ENCODE results near the gene LMAN1L.

The LMAN1L gene

GRCh38 chr15:74865316-74865715 lies 52.7 kb downstream of the LMAN1L start:
- Histone ChIP-seq H3K9ac (ENCODE audit: insufficient read length, low read depth) (no peak overlapping the region), H3K27me3 (ENCODE audit: insufficient read depth, insufficient read length) (no peaks in the 10 kb centered on the region), H3K4me1 (ENCODE audit: insufficient read depth, insufficient read length) (peaks cover 2% of the 10 kb centered on the region), H3K9me3 (ENCODE audit: insufficient read depth, low read length) (peaks cover 16% of the 10 kb centered on the region), H3K4me3 (ENCODE audit: insufficient read length, low read depth) (no peak overlapping the region), H3K36me3 (ENCODE audit: insufficient read depth, insufficient read length, low read length) (peaks cover 17% of the 10 kb centered on the region)
- no peak for DNase-seq (ENCODE audit: low read depth, low spot score)
- TF ChIP-seq SUZ12 (IDR thresholded peaks at IDR 0.05; ENCODE audit: extremely low read depth, insufficient read depth, insufficient read length), result no peak
- no peak for TF ChIP-seq YY1 (IDR thresholded peaks at IDR 0.05; ENCODE audit: insufficient read depth, insufficient read length)
- no peak for TF ChIP-seq ZNF274 (IDR thresholded peaks at IDR 0.05; ENCODE audit: low read depth, low read length)

GRCh38 chr15:74866090-74866489 lies 53.5 kb downstream of the LMAN1L start:
- DNase-seq (ENCODE audit: low read depth, low spot score), result no peak
- no peak for TF ChIP-seq SUZ12 (IDR thresholded peaks at IDR 0.05; ENCODE audit: extremely low read depth, insufficient read depth, insufficient read length)
- TF ChIP-seq ZNF274 (IDR thresholded peaks at IDR 0.05; ENCODE audit: low read depth, low read length), result no peak
- no peak for TF ChIP-seq YY1 (IDR thresholded peaks at IDR 0.05; ENCODE audit: insufficient read depth, insufficient read length)
- H3K4me1 ChIP-seq (ENCODE audit: insufficient read depth, insufficient read length), result peaks cover 2% of the 10 kb centered on the region
- H3K4me3 ChIP-seq (ENCODE audit: insufficient read length, low read depth), result no peak overlapping the region
- H3K9me3 ChIP-seq (ENCODE audit: insufficient read depth, low read length), result peaks cover 16% of the 10 kb centered on the region
- H3K36me3 ChIP-seq (ENCODE audit: insufficient read depth, insufficient read length, low read length), result peaks cover 17% of the 10 kb centered on the region
- H3K27me3 ChIP-seq (ENCODE audit: insufficient read depth, insufficient read length), result no peaks in the 10 kb centered on the region
- H3K9ac ChIP-seq (ENCODE audit: insufficient read length, low read depth), result no peak overlapping the region

DNA sequence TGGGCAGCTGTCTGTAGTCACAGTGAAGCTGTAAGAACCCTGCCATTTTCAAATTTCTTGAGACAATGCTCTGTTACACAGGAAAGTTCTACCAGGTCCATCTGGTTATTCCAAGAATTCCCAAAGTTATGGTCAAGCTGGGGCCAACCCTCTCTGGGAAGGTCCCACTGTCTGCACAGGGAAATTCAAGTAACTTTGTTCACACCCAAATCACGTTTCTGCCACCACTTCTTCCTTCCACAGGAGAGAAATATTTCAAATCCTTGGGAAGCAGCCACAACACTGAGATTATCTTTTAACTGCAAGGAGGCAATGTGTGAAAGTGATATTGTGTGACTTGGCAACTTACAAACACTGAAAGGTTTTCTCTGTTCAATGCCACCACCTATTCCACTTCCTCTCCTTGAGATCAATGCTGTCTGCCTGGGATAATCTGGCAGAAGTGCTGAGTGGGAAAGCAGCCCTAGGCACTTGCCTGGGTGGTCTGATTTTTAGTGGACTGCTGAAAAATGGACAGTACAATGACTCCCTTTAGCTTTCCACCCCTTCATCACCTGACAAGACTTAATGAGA lies 54.9 kb downstream of the LMAN1L start:
- H3K36me3 ChIP-seq (ENCODE audit: insufficient read depth, insufficient read length, low read length), result peaks cover 17% of the 10 kb centered on the region
- DNase-seq (ENCODE audit: low read depth, low spot score), result no peak

DNA sequence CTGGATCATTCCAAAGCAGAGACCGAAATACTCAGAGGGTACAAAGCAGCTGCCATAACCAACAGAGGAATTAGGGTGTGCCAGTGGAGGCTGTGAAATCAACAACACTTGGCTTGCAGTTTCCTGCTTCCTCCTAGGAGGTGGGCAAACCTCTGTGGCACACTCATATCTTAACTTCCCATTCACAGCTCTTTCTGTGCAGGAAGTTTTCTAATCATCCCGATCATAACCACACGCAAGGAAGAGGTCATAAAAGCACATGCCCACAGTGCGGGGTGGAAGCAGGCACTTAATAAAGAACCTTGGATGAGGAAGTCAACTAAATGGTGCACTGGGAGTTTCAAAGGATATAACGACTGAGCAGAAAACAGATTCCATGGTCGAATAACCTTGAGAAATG lies 55.4 kb downstream of the LMAN1L start:
- Histone ChIP-seq H3K36me3 (ENCODE audit: insufficient read depth, insufficient read length, low read length) (peaks cover 17% of the 10 kb centered on the region), H3K4me3 (ENCODE audit: insufficient read length, low read depth) (no peak overlapping the region), H3K9ac (ENCODE audit: insufficient read length, low read depth) (no peak overlapping the region), H3K4me1 (ENCODE audit: insufficient read depth, insufficient read length) (peaks cover 2% of the 10 kb centered on the region), H3K9me3 (ENCODE audit: insufficient read depth, low read length) (peaks cover 16% of the 10 kb centered on the region), H3K27me3 (ENCODE audit: insufficient read depth, insufficient read length) (no peaks in the 10 kb centered on the region)
- TF ChIP-seq YY1 (IDR thresholded peaks at IDR 0.05; ENCODE audit: insufficient read depth, insufficient read length) (no peak), SUZ12 (IDR thresholded peaks at IDR 0.05; ENCODE audit: extremely low read depth, insufficient read depth, insufficient read length) (no peak), ZNF274 (IDR thresholded peaks at IDR 0.05; ENCODE audit: low read depth, low read length) (no peak)
- DNase-seq (ENCODE audit: low read depth, low spot score), result no peak

More for the DNA sequence above, 54.9 kb downstream of the LMAN1L start:
- H3K9ac ChIP-seq (ENCODE audit: insufficient read length, low read depth), result no peak overlapping the region
- no peaks in the 10 kb centered on the region for H3K27me3 ChIP-seq (ENCODE audit: insufficient read depth, insufficient read length)
- peaks cover 2% of the 10 kb centered on the region for H3K4me1 ChIP-seq (ENCODE audit: insufficient read depth, insufficient read length)
- no peak for TF ChIP-seq ZNF274 (IDR thresholded peaks at IDR 0.05; ENCODE audit: low read depth, low read length)
- TF ChIP-seq SUZ12 (IDR thresholded peaks at IDR 0.05; ENCODE audit: extremely low read depth, insufficient read depth, insufficient read length), result no peak
- TF ChIP-seq YY1 (IDR thresholded peaks at IDR 0.05; ENCODE audit: insufficient read depth, insufficient read length), result no peak
- H3K4me3 ChIP-seq (ENCODE audit: insufficient read length, low read depth), result no peak overlapping the region
- peaks cover 16% of the 10 kb centered on the region for H3K9me3 ChIP-seq (ENCODE audit: insufficient read depth, low read length)

GRCh38 chr15:74869372-74869725 lies 56.7 kb downstream of the LMAN1L start:
- H3K9ac ChIP-seq (ENCODE audit: insufficient read length, low read depth), result no peak overlapping the region
- TF ChIP-seq ZNF274 (IDR thresholded peaks at IDR 0.05; ENCODE audit: low read depth, low read length) (no peak), YY1 (IDR thresholded peaks at IDR 0.05; ENCODE audit: insufficient read depth, insufficient read length) (no peak), SUZ12 (IDR thresholded peaks at IDR 0.05; ENCODE audit: extremely low read depth, insufficient read depth, insufficient read length) (no peak)

DNA sequence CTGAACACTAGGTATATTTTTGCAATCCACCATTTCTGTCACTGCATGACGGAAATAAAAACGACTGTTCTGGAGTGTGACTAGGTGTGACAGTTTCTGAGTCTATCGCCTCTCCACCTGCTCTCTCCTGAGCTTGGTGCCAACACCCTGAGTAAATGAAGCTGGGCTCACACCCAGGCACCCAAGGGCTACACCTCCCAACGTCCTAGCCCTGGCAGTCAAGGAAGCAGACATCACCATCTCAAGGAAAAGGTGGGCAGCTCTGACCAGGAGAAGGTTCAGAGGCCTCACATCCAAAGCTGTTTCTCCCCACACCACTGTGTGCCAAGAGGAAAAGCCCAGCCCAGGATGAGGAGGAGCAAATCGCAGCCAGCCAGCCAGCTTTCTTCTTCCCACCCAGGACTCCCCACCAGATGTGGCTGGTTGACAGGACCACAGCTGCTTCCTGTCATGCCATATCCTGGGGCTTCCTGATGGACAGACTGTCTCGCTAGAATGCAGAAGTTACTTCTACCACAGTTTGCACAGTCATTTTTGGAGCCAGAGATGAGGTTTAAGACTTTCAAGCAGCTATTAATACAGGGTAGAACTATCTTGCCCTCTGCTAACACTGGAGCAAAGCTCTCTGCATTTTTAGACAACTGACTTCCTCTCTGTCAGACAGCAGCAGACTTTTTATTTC lies 57.2 kb downstream of the LMAN1L start:
- H3K36me3 ChIP-seq (ENCODE audit: insufficient read depth, insufficient read length, low read length), result peaks cover 17% of the 10 kb centered on the region
- DNase-seq (ENCODE audit: low read depth, low spot score), result no peak
- peaks cover 16% of the 10 kb centered on the region for H3K9me3 ChIP-seq (ENCODE audit: insufficient read depth, low read length)
- H3K4me1 ChIP-seq (ENCODE audit: insufficient read depth, insufficient read length), result peaks cover 2% of the 10 kb centered on the region
- H3K27me3 ChIP-seq (ENCODE audit: insufficient read depth, insufficient read length), result no peaks in the 10 kb centered on the region
- no peak overlapping the region for H3K9ac ChIP-seq (ENCODE audit: insufficient read length, low read depth)
- H3K4me3 ChIP-seq (ENCODE audit: insufficient read length, low read depth), result no peak overlapping the region
- TF ChIP-seq YY1 (IDR thresholded peaks at IDR 0.05; ENCODE audit: insufficient read depth, insufficient read length) (no peak), ZNF274 (IDR thresholded peaks at IDR 0.05; ENCODE audit: low read depth, low read length) (no peak), SUZ12 (IDR thresholded peaks at IDR 0.05; ENCODE audit: extremely low read depth, insufficient read depth, insufficient read length) (no peak)

More at GRCh38 chr15:74869372-74869725, 56.7 kb downstream of the LMAN1L start:
- no peak for DNase-seq (ENCODE audit: low read depth, low spot score)
- Histone ChIP-seq H3K4me1 (ENCODE audit: insufficient read depth, insufficient read length) (peaks cover 2% of the 10 kb centered on the region), H3K36me3 (ENCODE audit: insufficient read depth, insufficient read length, low read length) (peaks cover 17% of the 10 kb centered on the region), H3K9me3 (ENCODE audit: insufficient read depth, low read length) (peaks cover 16% of the 10 kb centered on the region), H3K4me3 (ENCODE audit: insufficient read length, low read depth) (no peak overlapping the region), H3K27me3 (ENCODE audit: insufficient read depth, insufficient read length) (no peaks in the 10 kb centered on the region)

DNA sequence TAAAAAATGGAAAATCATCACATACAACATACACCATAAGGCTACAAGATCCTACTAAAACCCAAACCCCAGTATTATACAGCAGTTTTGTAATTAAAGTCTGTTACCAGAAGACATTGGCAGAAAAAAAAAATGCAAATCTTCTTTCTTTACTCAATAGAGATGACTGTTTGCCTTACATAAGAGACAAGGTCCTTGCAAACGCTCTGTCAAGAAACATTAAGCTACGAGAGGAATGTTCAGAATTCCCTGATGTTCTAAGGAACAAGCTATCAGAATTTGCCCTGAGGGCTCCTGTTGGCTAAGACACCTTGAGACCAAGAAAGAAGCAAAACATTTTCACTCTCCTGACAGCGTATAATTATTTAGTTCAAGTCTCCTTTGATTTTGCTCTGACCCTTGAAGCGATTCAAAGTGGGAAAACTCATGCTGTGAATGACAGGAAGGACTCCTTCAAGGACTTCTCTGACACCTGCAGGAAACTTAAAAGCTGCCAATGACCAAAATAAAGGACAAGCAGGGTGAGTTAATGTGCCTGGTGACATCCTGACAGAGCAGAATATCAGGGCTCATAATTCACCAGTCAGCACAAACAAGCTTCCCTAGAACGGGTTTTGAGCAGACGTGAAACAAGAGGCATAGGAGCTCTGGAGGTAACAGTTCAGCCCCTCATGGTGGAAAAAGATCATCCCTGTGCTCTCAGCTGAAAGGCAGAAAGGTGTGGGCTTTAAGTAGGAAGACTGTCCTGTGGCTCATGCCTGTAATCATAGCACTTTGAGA lies 58.0 kb downstream of the LMAN1L start:
- H3K4me3 ChIP-seq (ENCODE audit: insufficient read length, low read depth), result no peak overlapping the region
- H3K4me1 ChIP-seq (ENCODE audit: insufficient read depth, insufficient read length), result peaks cover 2% of the 10 kb centered on the region

More for the DNA sequence above, 58.0 kb downstream of the LMAN1L start:
- DNase-seq (ENCODE audit: low read depth, low spot score), result peak; percentile 33
- H3K36me3 ChIP-seq (ENCODE audit: insufficient read depth, insufficient read length, low read length), result peaks cover 17% of the 10 kb centered on the region
- H3K9me3 ChIP-seq (ENCODE audit: insufficient read depth, low read length), result peaks cover 16% of the 10 kb centered on the region
- TF ChIP-seq ZNF274 (IDR thresholded peaks at IDR 0.05; ENCODE audit: low read depth, low read length) (no peak), SUZ12 (IDR thresholded peaks at IDR 0.05; ENCODE audit: extremely low read depth, insufficient read depth, insufficient read length) (no peak), YY1 (IDR thresholded peaks at IDR 0.05; ENCODE audit: insufficient read depth, insufficient read length) (no peak)
- no peaks in the 10 kb centered on the region for H3K27me3 ChIP-seq (ENCODE audit: insufficient read depth, insufficient read length)
- no peak overlapping the region for H3K9ac ChIP-seq (ENCODE audit: insufficient read length, low read depth)

Measured in NT2/D1 (cell line).